ENCODE measurements around the gene UBE2I.

GRCh38 chr16:1298406-1298805 is 11.0 kb upstream of the UBE2I start:
- no peak for TF ChIP-seq CTCF (IDR thresholded peaks at IDR 0.05; ENCODE audit: low read length)
- no peak for TF ChIP-seq EZH2 (optimal IDR thresholded peaks at IDR 0.05; ENCODE audit: low read depth, low read length)
